GM19463 (cell line): ENCODE data around the gene CACFD1.

Experiments
- ATAC-seq: cut with Tn5 transposase; IDR thresholded peaks from one replicate; pipeline ENCODE4 v1.9.1; 2021; ENCODE audit warnings: mild to moderate bottlenecking, moderate library complexity; ENCODE audit not compliant: unreplicated experiment

CACFD1 gene

DNA sequence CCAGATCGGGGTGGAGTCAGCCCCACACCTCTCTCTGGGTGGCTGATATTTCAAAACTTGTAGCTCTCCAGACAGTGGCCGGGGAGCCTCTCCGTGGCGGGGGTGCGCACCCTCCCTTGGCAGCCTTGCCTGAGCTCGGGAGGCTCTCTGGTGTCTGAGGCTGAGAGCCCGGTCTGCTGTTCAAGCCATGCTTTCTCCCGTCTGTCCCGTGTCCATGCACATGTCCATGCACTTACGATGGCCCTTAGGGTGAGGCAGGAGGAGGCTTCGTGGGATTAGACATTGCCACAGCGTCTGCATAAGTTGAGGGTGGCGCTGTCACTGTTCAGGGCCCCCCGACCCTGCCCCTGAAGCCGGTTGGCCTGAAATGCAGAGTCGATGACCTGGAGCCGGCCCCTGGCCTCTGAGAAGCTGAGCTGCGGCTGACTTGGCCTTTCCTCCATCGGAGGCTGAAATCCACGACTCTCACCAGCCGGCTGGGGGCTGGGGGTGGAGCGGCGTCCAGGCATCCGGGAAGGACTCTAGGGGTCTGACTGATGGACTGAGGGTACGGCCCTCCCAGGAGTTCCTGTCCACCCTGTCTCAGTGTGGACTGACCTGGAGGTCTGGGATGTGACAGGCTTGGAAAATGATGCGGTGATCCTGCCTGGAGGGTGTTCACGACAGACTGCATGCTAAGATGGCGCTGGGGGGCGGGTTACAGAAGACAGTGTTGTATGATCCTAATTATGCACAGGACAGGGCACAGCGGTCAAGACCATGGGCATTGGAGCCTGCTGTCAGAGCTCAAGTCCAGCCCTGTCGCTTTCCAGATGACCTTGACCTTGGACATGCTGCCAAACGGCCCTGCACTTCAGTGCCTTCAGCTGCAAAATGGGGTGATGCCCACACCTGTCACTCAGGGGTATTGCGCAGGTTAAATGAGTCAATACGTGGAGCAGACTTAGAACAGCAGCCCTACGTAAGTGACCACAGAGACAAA lies 37.4 kb downstream of the CACFD1 start:
- ATAC-seq, result no peak

- ATAC-seq, result no peak
These were observed 39.5 kb downstream of the CACFD1 start for GRCh38 chr9:133499132-133499891.

- no peak for ATAC-seq
These were observed 40.1 kb downstream of the CACFD1 start for GRCh38 chr9:133499892-133500270.

- ATAC-seq, result no peak
These were observed 42.3 kb downstream of the CACFD1 start for GRCh38 chr9:133502112-133502511.

DNA sequence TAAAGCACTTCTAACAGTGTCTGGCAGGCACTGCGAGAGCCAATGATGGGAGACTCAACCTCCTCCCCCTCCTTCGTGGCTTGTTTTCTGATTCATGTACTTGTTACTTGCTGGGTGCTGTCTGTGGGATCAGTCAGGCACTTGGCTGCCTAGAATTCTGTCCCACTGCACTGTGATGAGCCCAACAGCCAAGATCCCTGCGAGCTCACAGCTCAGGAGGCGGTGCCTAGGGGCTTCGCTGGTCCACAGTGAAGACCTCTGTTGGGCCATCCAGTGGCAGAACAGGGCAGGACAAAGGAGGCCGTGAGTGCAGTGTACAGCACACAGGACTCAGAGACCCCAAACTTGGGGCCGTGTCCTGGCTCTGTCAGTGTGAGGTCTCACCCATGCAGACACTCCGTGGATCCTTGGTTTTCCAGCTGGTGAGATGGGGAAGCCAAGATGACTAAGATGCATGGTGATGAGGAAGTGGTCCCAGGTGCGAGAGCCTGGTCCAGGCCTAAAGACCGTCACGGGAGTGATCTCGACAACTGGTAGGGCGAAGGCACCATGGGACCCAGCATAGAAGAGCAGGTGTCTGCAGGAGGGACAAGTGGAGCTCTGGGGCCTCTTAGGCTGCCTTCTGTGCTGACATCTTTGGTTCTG lies 45.5 kb downstream of the CACFD1 start:
- ATAC-seq, result no peak

GRCh38 chr9:133505901-133506652 lies 46.3 kb downstream of the CACFD1 start:
- ATAC-seq, result no peak

DNA sequence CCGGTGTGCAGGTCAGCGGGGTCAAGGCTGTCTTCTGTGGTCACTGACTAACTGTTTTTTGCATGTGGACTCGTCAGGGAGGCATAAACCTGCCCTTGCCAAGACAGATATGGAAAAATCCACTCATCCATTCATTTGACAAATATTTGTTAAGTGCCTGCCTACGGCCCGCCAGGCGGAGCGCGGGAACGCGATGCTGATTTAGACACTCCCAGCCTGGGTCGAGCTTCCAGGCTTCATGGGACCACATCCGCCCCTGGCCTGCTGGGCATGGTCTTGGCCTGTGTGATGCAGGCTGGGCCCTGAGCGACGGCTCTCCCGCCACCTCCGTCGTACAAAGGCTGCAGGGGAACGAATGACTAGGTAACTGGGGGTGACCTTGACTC lies 46.9 kb downstream of the CACFD1 start:
- no peak for ATAC-seq

DNA sequence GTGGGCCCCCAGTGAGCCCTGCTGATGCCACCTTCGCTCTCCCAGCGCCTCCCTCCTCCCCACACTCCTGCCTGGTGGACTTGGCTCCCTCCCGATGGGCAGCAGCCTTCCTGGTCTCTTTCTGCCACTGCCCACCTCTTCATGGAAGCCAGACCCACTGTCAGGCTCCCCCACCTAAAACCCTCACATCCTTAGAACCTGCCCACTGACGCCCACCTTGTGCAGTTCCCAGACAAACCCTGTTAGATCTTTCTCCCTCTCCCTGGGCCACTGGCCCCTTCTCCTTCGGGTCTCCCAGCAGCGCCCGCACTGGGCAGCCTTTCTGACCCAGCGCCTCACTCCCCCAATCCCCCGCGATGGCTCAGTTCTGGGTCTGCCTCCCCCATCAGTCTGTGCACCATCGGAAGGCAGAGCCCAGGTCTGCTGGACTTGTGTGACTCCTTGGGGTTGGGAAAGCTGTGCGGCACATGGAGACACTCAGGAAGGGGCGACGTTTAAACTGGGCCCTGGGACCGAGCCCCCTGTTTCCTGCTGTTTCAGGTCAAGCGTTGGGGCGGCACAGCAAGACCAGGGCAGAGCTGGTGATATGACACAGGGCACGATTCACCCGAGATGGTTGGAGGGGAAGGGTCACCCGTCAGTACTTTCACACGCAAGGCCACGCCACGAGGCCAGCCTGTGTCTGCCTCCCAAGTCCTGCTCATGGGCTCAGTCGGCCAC lies 47.6 kb downstream of the CACFD1 start:
- ATAC-seq, result no peak

GRCh38 chr9:133508046-133508445 lies 48.3 kb downstream of the CACFD1 start:
- no peak for ATAC-seq

GRCh38 chr9:133509179-133510083 lies 49.7 kb downstream of the CACFD1 start:
- no peak for ATAC-seq

DNA sequence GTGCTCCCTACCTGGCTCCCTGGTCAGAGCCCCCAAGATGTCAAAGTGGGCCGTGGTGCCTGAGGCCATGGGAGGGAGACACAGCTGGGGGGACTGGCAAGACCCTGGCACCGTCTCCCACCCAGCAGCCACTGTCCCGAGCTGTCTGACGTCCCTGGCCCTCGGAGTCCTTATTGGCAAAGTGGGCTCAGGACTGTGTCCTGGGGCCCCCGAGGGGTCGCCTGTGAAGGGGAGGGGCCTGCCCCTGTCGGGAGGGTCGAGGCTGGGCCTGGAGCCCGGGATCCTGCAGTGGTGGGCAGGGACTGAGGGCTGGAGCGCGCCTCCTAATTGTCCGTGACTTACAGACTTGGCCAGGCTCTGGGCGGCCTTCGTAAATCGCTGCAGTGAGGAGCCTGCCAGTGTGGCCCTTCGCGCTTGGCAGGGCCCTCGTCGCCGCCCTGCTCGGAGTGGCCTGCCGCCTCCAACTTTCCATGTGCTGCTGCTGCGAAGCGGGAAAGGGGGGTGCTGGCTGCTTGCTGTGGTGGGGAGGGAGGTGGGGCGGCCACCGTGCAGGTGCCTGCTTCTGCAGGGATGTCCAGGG lies 51.2 kb downstream of the CACFD1 start:
- no peak for ATAC-seq

GRCh38 chr9:133511607-133512006 lies 51.8 kb downstream of the CACFD1 start:
- no peak for ATAC-seq

DNA sequence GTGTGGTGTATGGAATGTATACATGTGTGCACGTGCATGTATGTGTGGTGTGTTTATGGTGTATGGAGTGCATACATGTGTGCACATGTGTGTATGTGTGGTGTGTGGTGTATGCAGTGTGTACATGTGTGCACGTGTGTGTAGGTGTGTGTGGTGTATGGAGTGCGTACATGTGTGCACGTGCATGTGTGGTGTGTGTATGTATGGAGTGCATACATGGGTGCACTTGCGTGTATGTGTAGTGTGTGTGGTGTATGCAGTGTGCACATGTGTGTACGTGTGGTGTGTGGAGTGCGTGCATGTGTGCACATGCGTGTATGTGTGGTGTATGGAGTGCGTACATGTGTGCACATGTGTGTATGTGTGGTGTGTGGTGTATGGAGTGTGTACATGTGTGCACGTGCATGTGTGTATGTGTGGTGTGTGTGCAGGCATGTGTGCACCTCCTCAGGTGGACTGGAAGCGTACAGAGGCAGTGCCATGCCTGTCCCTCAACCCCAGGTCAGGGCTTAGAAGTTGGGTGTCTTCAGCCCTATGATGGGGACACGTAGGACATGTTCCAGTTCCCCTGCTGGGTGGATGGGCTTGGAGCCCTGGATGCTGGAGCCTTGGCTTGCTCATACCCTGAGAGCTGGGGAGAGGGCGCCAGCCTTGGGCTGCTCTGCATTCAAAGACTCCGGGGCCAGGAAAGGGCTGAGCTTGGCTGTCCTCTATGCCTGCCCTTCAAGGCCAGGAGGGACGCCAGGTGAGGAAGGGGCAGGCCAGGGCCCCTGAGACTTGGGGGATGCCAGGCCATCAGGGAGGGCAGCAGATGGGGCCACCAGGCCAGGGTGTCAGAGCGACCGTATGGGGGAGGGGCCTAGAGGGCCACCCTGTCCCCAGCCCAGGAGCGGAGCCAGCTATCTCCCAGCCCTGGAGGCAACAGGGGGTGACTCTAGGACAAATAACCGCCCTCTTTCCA lies 52.8 kb downstream of the CACFD1 start:
- no peak for ATAC-seq

GRCh38 chr9:133513214-133514100 lies 53.7 kb downstream of the CACFD1 start:
- no peak for ATAC-seq

DNA sequence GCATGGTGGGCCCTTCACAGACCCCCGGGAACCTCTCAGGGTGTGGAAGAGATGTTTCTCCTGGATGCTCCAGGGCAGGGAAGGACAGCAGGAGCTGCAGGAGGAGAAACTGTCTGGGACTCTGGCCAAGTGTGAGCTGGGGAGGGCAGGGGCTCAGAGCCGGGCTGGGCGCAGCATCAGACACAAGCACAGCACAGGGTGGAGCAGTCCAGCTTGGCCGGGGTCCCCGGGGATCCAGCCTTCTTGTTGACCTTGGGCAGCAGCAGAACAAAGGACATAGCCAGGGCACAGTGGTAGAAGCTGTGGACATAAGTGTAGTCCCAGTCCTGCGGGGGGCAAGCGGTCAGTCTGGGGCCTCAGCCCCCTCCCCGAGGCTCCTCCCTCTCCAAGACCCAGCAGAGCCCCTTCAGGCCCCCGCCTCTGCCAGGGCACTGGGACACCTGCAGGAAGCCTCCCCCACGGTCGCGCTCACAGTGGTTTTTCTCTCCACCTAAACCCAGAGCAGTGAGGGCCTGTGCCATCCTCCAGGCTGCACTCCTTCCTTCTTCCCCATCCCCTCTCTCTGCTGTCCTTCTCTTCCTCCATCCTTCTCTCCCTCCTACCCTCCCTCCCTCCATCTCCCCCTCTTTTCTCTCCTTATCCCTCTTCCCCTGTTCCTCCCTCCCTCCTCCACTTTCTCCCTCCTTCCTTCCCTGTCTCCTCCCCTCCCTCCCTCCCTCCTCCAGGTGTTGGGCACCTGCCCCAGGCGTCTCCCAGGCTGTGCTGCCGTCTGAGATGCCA lies 54.9 kb downstream of the CACFD1 start:
- no peak for ATAC-seq

DNA sequence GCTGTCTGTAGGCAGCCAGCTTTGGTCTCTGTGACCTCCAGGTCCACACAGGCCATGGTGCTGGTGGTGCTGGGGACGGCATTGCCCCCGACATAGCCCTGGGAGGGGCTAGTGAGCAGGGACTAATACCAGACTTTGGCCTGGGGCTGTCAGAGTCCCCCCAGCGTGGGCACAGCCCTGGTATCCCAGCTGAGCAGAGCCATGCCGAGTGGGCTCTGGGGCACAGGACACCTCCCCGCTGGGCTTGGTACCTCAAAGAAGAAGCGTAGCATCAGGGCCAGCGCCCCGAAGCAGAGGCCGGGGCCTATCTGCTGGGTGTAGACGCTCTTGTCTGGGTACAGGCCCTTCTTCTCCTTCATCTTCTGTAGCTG lies 55.4 kb downstream of the CACFD1 start:
- no peak for ATAC-seq
